ENCODE results near the gene PIGS. TPM values are rescaled to one million over a fixed set of nuclear protein-coding genes. Genes with fewer than 3 reads are reported as not detected.

Gene PIGS
- total and polyA plus RNA-seq, 4 donors: 10.0 to 71.9 (median 57.2) TPM

DNA sequence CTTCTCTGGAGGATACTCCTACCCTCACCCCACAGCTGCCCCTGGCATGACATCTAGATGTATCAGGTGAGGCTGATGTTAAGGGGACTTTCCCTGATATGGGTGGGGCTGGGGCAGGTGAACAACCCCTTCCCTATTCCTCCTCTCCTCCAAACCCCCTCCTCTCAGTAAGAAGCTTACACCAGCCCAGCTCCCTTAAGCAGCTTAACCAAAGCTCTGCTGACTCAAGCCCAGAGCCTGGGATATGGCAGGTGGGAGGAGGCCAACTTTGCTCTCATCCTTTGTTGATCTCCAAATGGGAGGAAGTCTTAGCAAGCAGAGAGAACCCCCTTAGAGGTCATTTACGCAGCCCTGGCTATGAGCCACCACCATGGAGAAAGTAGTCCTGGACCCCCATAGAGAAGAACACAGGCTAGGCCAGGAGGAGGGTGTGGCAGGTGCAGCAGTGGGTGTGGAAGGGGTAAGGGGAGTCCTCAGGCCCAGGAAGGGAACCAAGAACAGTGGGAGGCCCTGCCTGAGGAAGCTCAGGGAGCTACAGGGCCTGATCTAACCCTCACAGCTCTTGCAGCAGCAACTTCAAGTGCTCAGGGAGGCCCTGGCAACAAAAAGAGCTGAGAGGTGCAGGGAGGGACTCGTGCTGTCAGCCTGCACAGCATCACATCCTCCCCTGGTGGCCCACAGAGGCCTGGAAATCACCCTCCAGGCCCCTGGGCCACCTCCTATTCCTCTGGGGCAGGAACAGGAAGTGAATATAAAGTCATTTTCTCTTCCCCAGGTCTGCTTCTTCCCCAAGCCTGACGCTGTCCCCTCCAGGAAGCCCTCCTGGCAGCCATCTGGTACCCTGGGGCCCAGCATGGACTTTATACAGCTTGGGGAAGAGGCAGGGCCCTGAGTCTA, 21.8 kb downstream of the PIGS start:
- peaks cover 0 to 12% (median 4%) of the 10 kb centered on the region in 5 donors for H3K4me1 ChIP-seq (ENCODE audit: control insufficient read depth in 5 of 5, insufficient read depth in 5 of 5, low read length in 5 of 5)
- no peak overlapping the region for H3K4me3 ChIP-seq
- DNase-seq (no peak), ATAC-seq (ENCODE audit: insufficient read depth, low FRiP score) (no peak)
- no peak overlapping the region for H3K9ac ChIP-seq (ENCODE audit: insufficient read depth in 1 of 2, low read length in 2 of 2)
- WGBS, 2 donors: 61 to 75% methylated on average over 3 of the region's 3 CpGs
- H3K9me3 ChIP-seq (ENCODE audit: control insufficient read depth in 4 of 4, insufficient read depth in 3 of 4, low read length in 3 of 4): no peaks in the 10 kb centered on the region
- peaks cover 0 to 15% (median 11%) of the 10 kb centered on the region in 4 donors for H3K36me3 ChIP-seq (ENCODE audit: control insufficient read depth in 4 of 4, insufficient read depth in 4 of 4, low read length in 4 of 4)
- H3K27ac ChIP-seq (ENCODE audit: low read depth in 1 of 2, low read length in 1 of 2): no peak overlapping the region
- no peaks in the 10 kb centered on the region for H3K27me3 ChIP-seq (ENCODE audit: control insufficient read depth in 3 of 3, insufficient read depth in 3 of 3, low read length in 2 of 3)
- no peak for TF ChIP-seq CTCF (IDR thresholded peaks at IDR 0.05; ENCODE audit: control extremely low read depth, extremely low read depth)

GRCh38 chr17:28548417-28549130, 22.8 kb downstream of the PIGS start:
- DNase-seq (no peak), ATAC-seq (ENCODE audit: insufficient read depth, low FRiP score) (no peak)
- Histone ChIP-seq H3K9me3 (ENCODE audit: control insufficient read depth in 4 of 4, insufficient read depth in 3 of 4, low read length in 3 of 4) (no peaks in the 10 kb centered on the region), H3K36me3 (ENCODE audit: control insufficient read depth in 4 of 4, insufficient read depth in 4 of 4, low read length in 4 of 4) (peaks cover 0 to 6% (median 3%) of the 10 kb centered on the region in 4 donors), H3K4me3 (no peak overlapping the region), H3K9ac (ENCODE audit: insufficient read depth in 1 of 2, low read length in 2 of 2) (no peak overlapping the region), H3K27me3 (ENCODE audit: control insufficient read depth in 3 of 3, insufficient read depth in 3 of 3, low read length in 2 of 3) (no peaks in the 10 kb centered on the region), H3K4me1 (ENCODE audit: control insufficient read depth in 5 of 5, insufficient read depth in 5 of 5, low read length in 5 of 5) (peaks cover 0 to 12% (median 4%) of the 10 kb centered on the region in 5 donors), H3K27ac (ENCODE audit: low read depth in 1 of 2, low read length in 1 of 2) (no peak overlapping the region)
- 90 to 94% methylated on average over 6 of the region's 6 CpGs for whole genome bisulfite sequencing, 2 donors
- TF ChIP-seq CTCF (IDR thresholded peaks at IDR 0.05; ENCODE audit: control extremely low read depth, extremely low read depth): no peak

DNA sequence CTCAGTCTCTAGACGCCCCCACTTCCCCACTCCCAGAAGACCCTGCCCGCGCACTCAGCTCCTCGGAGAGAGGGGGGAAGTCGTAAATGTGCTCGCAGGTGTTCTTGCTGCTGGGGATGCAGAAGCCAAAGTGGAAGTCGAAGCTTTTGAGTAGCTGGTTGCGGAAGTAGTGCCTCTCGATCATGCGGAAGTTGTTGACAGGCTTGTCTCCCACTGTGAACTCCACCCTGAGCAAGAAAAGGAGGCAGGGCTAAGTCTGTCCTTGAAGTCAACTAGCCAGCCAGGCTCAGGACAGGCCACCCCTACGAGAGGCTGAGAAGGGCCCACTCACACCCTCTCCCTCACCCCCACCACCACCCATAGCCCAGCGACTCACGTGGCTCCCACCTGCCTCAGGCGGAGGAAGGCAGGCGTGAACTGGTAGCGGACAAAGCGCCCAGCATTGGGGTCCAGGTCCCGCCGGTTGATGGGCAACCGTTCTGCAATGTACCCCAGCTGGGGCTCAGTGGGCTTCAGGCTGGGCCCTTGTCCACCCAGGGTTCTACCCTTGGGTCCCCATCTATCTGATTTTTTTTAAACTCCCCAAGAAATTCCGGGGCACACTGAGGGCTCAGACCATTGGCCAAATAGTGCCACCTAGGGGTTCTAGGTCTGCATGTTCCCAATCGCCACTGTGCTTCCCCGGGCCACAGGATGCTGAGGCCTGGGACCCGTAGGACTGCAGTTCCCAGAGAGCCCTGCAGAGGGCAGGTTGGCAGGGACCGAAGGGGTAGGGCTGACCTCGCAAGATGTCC, 23.5 kb downstream of the PIGS start:
- Histone ChIP-seq H3K4me1 (ENCODE audit: control insufficient read depth in 5 of 5, insufficient read depth in 5 of 5, low read length in 5 of 5) (peaks cover 0 to 12% (median 2%) of the 10 kb centered on the region in 5 donors), H3K4me3 (no peak overlapping the region), H3K9me3 (ENCODE audit: control insufficient read depth in 4 of 4, insufficient read depth in 3 of 4, low read length in 3 of 4) (no peaks in the 10 kb centered on the region), H3K27ac (ENCODE audit: low read depth in 1 of 2, low read length in 1 of 2) (peak overlapping the region in 1 of 2 donors; percentile 54), H3K27me3 (ENCODE audit: control insufficient read depth in 3 of 3, insufficient read depth in 3 of 3, low read length in 2 of 3) (no peaks in the 10 kb centered on the region), H3K9ac (ENCODE audit: insufficient read depth in 1 of 2, low read length in 2 of 2) (no peak overlapping the region), H3K36me3 (ENCODE audit: control insufficient read depth in 4 of 4, insufficient read depth in 4 of 4, low read length in 4 of 4) (peaks cover 0 to 4% (median 0%) of the 10 kb centered on the region in 4 donors)
- ATAC-seq (ENCODE audit: insufficient read depth, low FRiP score): peak; percentile 48
- DNase-seq: peak; percentile 72 to 76 (median 74)
- 43 to 59% methylated on average over 26 of the region's 26 CpGs for WGBS, 2 donors
- peak; percentile 59 for TF ChIP-seq CTCF (IDR thresholded peaks at IDR 0.05; ENCODE audit: control extremely low read depth, extremely low read depth)

Measured in lung (tissue), 12 donors.